GM23338 (cell line): ENCODE results near the gene PTPRB. TPM values are rescaled to one million over a fixed set of nuclear protein-coding genes. Genes with fewer than 3 reads are reported as not detected.

Experiments used
- ATAC-seq: fragments of 200-7000 bp; cut with Tn5 transposase; 3 replicates; pipeline ENCODE4 v1.9.1; 2020
- DNase-seq: peaks from one replicate; pipeline ENCODE4 v3.0.0-alpha.2; 2015; ENCODE audit warnings: low spot score
- H2AFZ ChIP-seq: fragments of 200-600 bp; sonication (generic); 2 replicates; pipeline ENCODE4 v1.8.0; 2016; ENCODE audit warnings: antibody characterized with exemption, mild to moderate bottlenecking, moderate library complexity
- H3F3A ChIP-seq: fragments of 200-600 bp; sonication (generic); replicated peaks from 2 replicates; pipeline ENCODE4 v1.8.0; 2017; ENCODE audit warnings: antibody characterized with exemption, mixed run types, low read depth
- H3K27ac ChIP-seq: fragments of 200-600 bp; sonication (generic); 2 replicates; pipeline ENCODE4 v1.6.1; 2016; ENCODE audit warnings: low read depth
- H3K27me3 ChIP-seq: fragments of 200-600 bp; sonication (generic); 2 replicates; pipeline ENCODE4 v1.8.0; 2016; ENCODE audit warnings: mild to moderate bottlenecking, mixed run types, moderate library complexity; ENCODE audit not compliant: insufficient read depth
- H3K36me3 ChIP-seq: fragments of 200-600 bp; sonication (generic); 2 replicates; pipeline ENCODE4 v1.8.0; 2016; ENCODE audit warnings: mild to moderate bottlenecking; ENCODE audit not compliant: insufficient read depth
- H3K4me1 ChIP-seq: fragments of 200-600 bp; sonication (generic); 2 replicates; pipeline ENCODE4 v1.8.0; 2016; ENCODE audit warnings: mild to moderate bottlenecking, moderate library complexity; ENCODE audit not compliant: insufficient read depth
- H3K4me2 ChIP-seq: fragments of 200-600 bp; sonication (generic); 2 replicates; pipeline ENCODE4 v1.7.1; 2017; ENCODE audit warnings: mixed run types
- H3K4me3 ChIP-seq: fragments of 200-600 bp; sonication (generic); 2 replicates; pipeline ENCODE4 v1.6.1; 2016; ENCODE audit warnings: mixed run types
- H3K79me2 ChIP-seq: fragments of 200-600 bp; sonication (generic); replicated peaks from 2 replicates; pipeline ENCODE4 v1.8.0; 2017; ENCODE audit warnings: mild to moderate bottlenecking; ENCODE audit not compliant: insufficient read depth
- H3K9me2 ChIP-seq: fragments of 200-600 bp; sonication (generic); 2 replicates; pipeline ENCODE4 v1.8.0; 2017; ENCODE audit not compliant: insufficient read depth
- H4K20me1 ChIP-seq: fragments of 200-600 bp; sonication (generic); replicated peaks from 2 replicates; pipeline ENCODE4 v1.8.0; 2017; ENCODE audit warnings: mild to moderate bottlenecking; ENCODE audit not compliant: insufficient read depth
- H3K27ac Mint-ChIP-seq: 2 replicates; pipeline ENCODE4 v1.8.0; 2020; ENCODE audit warnings: inconsistent platforms, mild to moderate bottlenecking, moderate library complexity, mixed read lengths
- H3K27me3 Mint-ChIP-seq: 3 replicates; pipeline ENCODE4 v1.8.0; 2022; ENCODE audit warnings: low read depth, mild to moderate bottlenecking, moderate library complexity, mixed read lengths, inconsistent platforms; ENCODE audit not compliant: insufficient read depth, poor library complexity
- H3K36me3 Mint-ChIP-seq: 3 replicates; pipeline ENCODE4 v1.8.0; 2021; ENCODE audit warnings: low read depth, mild to moderate bottlenecking, inconsistent platforms, moderate library complexity, mixed read lengths
- H3K4me1 Mint-ChIP-seq: 3 replicates; pipeline ENCODE4 v1.8.0; 2020; ENCODE audit warnings: mild to moderate bottlenecking, inconsistent platforms, mixed read lengths
- H3K4me3 Mint-ChIP-seq: 3 replicates; pipeline ENCODE4 v1.8.0; 2021; ENCODE audit warnings: moderate library complexity, mild to moderate bottlenecking, inconsistent platforms, mixed read lengths
- H3K9me3 Mint-ChIP-seq: 3 replicates; pipeline ENCODE4 v1.8.0; 2020; ENCODE audit warnings: moderate library complexity, mild to moderate bottlenecking, inconsistent platforms, mixed read lengths
- CREB1 ChIP-seq: fragments of 250-450 bp; sonication (Bioruptor Pico); IDR thresholded peaks from 2 replicates; pipeline ENCODE4 v1.5.0; 2020; ENCODE audit warnings: low read depth, mild to moderate bottlenecking, moderate library complexity
- EZH2 ChIP-seq: fragments of 200-600 bp; sonication (generic); IDR thresholded peaks from one replicate; pipeline ENCODE4 v1.8.0; 2017; ENCODE audit warnings: antibody characterized with exemption, mild to moderate bottlenecking, low read depth; ENCODE audit not compliant: unreplicated experiment
- EZH2phosphoT487 ChIP-seq: fragments of 200-600 bp; sonication (generic); IDR thresholded peaks from one replicate; pipeline ENCODE4 v1.8.1; 2018; ENCODE audit warnings: antibody characterized with exemption; ENCODE audit not compliant: unreplicated experiment
- JUNB ChIP-seq: IDR thresholded peaks from one replicate; pipeline ENCODE4 v1.6.1; 2016; ENCODE audit warnings: antibody characterized with exemption; ENCODE audit not compliant: unreplicated experiment
- NANOG ChIP-seq: IDR thresholded peaks from 2 replicates; pipeline ENCODE4 v1.6.1; 2016; ENCODE audit warnings: antibody characterized with exemption, borderline replicate concordance
- POLR2AphosphoS5 ChIP-seq: IDR thresholded peaks from 2 replicates; pipeline ENCODE4 v1.6.1; 2016; ENCODE audit warnings: antibody characterized with exemption, low read depth
- STAT1 ChIP-seq: IDR thresholded peaks from one replicate; pipeline ENCODE4 v1.6.1; 2016; ENCODE audit warnings: antibody characterized with exemption; ENCODE audit not compliant: unreplicated experiment
- ZNF114 ChIP-seq: fragments of 250-450 bp; sonication (Bioruptor Pico); IDR thresholded peaks from 2 replicates; pipeline ENCODE4 v1.5.0; 2020; ENCODE audit warnings: mild to moderate bottlenecking, moderate library complexity
- ZNF331 ChIP-seq: fragments of 250-450 bp; sonication (Bioruptor Pico); IDR thresholded peaks from 2 replicates; pipeline ENCODE4 v1.5.0; 2020; ENCODE audit warnings: low read depth, mild to moderate bottlenecking, moderate library complexity
- polyA plus RNA-seq: library from polyadenylated mRNA; unstranded; fragments of >200 nt; fragmentation: Nextera tagmentation; extraction: Ambion mirVana; gene quantifications from 2 replicates; pipeline ENCODE4 v1.2.1, GENCODE V29; 2016
- total RNA-seq: library from RNA; depleted of rRNA; stranded (reverse); fragments of >200 nt; shearing (Covaris generic); gene quantifications from 2 replicates; pipeline ENCODE4 v1.2.3, GENCODE V29; 2014
- TF ChIP-seq, protein P1 (sequence below): fragments of 250-450 bp; sonication (Bioruptor Pico); IDR thresholded peaks from 2 replicates; pipeline ENCODE4 v1.5.0; 2020; ENCODE audit warnings: mild to moderate bottlenecking, moderate library complexity
- TF ChIP-seq, protein P2 (sequence below): IDR thresholded peaks from one replicate; pipeline ENCODE4 v1.6.1; 2018; ENCODE audit warnings: antibody characterized with exemption; ENCODE audit not compliant: unreplicated experiment
- TF ChIP-seq, protein P3 (sequence below), 2 experiments: fragments of 200-600 bp in 1 of 2; sonication (generic) in 1 of 2; conservative IDR thresholded peaks; 2 replicates each; pipeline versions ENCODE4 v1.5.1 to v1.6.1; 2016 to 2017; ENCODE audit warnings: antibody characterized with exemption in 2 of 2, low read depth in 2 of 2, mild to moderate bottlenecking in 2 of 2, moderate library complexity in 1 of 2

Gene PTPRB
- total and polyA plus RNA-seq, 2 experiments from 2014 or later: 0.13 to 1.7 TPM

DNA sequence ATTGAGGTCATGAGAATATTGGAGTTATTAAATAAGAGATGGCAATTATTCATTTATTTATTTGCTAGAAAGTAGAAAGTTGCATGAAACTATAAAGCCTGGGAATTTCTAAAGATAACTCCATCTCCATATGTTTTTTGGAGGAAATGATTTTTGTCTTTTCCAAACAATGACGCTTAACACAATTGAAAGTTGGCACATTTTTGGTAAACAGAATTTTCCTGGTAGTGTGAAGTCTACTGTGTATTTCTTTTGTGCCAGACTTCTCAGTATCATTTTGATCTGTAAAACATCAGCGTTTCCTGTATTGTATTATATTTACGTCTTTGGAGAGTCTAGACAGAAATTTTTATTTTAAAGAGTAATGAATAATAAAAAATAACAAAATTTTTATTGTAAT, 33.7 kb upstream of the PTPRB start (continued):
- TF ChIP-seq STAT1 (no peak), NANOG (no peak)

DNA sequence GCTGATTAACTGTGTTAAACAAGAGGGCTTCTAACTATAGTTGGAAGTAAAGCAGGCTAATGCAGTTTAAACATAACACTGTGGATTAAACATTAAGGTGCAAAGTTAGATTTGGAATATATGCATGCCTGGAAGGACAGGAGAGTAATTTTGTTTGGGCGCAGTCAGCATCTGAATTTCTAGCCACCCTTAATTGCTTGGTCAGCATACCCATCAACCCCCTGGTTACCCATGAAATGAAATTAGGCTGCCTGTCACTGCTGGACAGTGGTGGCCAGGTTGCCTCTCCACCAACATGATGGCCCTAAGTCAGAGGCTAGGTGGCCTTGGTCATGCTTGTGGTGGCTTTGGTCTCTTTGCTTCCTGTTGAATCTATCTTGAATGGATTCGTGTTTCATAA, 30.0 kb upstream of the PTPRB start:
- H3K27ac Mint-ChIP-seq: no peak overlapping the region
- no peak overlapping the region for H3K4me3 ChIP-seq
- no peaks in the 10 kb centered on the region for H3F3A ChIP-seq
- no peaks in the 10 kb centered on the region for H3K27me3 Mint-ChIP-seq
- no peaks in the 10 kb centered on the region for H4K20me1 ChIP-seq
- no peaks in the 10 kb centered on the region for H3K36me3 ChIP-seq
- H3K4me2 ChIP-seq: no peak overlapping the region
- H3K27ac ChIP-seq: no peak overlapping the region
- no peaks in the 10 kb centered on the region for H3K27me3 ChIP-seq
- no peaks in the 10 kb centered on the region for H3K36me3 Mint-ChIP-seq
- TF ChIP-seq, protein P1, sequence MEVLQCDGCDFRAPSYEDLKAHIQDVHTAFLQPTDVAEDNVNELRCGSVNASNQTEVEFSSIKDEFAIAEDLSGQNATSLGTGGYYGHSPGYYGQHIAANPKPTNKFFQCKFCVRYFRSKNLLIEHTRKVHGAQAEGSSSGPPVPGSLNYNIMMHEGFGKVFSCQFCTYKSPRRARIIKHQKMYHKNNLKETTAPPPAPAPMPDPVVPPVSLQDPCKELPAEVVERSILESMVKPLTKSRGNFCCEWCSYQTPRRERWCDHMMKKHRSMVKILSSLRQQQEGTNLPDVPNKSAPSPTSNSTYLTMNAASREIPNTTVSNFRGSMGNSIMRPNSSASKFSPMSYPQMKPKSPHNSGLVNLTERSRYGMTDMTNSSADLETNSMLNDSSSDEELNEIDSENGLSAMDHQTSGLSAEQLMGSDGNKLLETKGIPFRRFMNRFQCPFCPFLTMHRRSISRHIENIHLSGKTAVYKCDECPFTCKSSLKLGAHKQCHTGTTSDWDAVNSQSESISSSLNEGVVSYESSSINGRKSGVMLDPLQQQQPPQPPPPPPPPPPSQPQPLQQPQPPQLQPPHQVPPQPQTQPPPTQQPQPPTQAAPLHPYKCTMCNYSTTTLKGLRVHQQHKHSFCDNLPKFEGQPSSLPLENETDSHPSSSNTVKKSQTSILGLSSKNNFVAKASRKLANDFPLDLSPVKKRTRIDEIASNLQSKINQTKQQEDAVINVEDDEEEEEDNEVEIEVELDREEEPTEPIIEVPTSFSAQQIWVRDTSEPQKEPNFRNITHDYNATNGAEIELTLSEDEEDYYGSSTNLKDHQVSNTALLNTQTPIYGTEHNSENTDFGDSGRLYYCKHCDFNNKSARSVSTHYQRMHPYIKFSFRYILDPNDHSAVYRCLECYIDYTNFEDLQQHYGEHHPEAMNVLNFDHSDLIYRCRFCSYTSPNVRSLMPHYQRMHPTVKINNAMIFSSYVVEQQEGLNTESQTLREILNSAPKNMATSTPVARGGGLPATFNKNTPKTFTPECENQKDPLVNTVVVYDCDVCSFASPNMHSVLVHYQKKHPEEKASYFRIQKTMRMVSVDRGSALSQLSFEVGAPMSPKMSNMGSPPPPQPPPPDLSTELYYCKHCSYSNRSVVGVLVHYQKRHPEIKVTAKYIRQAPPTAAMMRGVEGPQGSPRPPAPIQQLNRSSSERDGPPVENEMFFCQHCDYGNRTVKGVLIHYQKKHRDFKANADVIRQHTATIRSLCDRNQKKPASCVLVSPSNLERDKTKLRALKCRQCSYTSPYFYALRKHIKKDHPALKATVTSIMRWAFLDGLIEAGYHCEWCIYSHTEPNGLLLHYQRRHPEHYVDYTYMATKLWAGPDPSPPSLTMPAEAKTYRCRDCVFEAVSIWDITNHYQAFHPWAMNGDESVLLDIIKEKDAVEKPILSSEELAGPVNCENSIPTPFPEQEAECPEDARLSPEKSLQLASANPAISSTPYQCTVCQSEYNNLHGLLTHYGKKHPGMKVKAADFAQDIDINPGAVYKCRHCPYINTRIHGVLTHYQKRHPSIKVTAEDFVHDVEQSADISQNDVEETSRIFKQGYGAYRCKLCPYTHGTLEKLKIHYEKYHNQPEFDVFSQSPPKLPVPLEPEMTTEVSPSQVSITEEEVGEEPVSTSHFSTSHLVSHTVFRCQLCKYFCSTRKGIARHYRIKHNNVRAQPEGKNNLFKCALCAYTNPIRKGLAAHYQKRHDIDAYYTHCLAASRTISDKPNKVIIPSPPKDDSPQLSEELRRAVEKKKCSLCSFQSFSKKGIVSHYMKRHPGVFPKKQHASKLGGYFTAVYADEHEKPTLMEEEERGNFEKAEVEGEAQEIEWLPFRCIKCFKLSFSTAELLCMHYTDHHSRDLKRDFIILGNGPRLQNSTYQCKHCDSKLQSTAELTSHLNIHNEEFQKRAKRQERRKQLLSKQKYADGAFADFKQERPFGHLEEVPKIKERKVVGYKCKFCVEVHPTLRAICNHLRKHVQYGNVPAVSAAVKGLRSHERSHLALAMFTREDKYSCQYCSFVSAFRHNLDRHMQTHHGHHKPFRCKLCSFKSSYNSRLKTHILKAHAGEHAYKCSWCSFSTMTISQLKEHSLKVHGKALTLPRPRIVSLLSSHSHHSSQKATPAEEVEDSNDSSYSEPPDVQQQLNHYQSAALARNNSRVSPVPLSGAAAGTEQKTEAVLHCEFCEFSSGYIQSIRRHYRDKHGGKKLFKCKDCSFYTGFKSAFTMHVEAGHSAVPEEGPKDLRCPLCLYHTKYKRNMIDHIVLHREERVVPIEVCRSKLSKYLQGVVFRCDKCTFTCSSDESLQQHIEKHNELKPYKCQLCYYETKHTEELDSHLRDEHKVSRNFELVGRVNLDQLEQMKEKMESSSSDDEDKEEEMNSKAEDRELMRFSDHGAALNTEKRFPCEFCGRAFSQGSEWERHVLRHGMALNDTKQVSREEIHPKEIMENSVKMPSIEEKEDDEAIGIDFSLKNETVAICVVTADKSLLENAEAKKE (CRISPR knock-in tag): no peak
- TF ChIP-seq ZNF114 (no peak), ZNF331 (CRISPR knock-in tag) (no peak), CREB1 (no peak), JUNB (no peak), POLR2AphosphoS5 (no peak), EZH2 (no peak), NANOG (no peak), EZH2phosphoT487 (no peak)
- TF ChIP-seq, protein P2, sequence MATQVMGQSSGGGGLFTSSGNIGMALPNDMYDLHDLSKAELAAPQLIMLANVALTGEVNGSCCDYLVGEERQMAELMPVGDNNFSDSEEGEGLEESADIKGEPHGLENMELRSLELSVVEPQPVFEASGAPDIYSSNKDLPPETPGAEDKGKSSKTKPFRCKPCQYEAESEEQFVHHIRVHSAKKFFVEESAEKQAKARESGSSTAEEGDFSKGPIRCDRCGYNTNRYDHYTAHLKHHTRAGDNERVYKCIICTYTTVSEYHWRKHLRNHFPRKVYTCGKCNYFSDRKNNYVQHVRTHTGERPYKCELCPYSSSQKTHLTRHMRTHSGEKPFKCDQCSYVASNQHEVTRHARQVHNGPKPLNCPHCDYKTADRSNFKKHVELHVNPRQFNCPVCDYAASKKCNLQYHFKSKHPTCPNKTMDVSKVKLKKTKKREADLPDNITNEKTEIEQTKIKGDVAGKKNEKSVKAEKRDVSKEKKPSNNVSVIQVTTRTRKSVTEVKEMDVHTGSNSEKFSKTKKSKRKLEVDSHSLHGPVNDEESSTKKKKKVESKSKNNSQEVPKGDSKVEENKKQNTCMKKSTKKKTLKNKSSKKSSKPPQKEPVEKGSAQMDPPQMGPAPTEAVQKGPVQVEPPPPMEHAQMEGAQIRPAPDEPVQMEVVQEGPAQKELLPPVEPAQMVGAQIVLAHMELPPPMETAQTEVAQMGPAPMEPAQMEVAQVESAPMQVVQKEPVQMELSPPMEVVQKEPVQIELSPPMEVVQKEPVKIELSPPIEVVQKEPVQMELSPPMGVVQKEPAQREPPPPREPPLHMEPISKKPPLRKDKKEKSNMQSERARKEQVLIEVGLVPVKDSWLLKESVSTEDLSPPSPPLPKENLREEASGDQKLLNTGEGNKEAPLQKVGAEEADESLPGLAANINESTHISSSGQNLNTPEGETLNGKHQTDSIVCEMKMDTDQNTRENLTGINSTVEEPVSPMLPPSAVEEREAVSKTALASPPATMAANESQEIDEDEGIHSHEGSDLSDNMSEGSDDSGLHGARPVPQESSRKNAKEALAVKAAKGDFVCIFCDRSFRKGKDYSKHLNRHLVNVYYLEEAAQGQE: no peak
- TF ChIP-seq, protein P3, sequence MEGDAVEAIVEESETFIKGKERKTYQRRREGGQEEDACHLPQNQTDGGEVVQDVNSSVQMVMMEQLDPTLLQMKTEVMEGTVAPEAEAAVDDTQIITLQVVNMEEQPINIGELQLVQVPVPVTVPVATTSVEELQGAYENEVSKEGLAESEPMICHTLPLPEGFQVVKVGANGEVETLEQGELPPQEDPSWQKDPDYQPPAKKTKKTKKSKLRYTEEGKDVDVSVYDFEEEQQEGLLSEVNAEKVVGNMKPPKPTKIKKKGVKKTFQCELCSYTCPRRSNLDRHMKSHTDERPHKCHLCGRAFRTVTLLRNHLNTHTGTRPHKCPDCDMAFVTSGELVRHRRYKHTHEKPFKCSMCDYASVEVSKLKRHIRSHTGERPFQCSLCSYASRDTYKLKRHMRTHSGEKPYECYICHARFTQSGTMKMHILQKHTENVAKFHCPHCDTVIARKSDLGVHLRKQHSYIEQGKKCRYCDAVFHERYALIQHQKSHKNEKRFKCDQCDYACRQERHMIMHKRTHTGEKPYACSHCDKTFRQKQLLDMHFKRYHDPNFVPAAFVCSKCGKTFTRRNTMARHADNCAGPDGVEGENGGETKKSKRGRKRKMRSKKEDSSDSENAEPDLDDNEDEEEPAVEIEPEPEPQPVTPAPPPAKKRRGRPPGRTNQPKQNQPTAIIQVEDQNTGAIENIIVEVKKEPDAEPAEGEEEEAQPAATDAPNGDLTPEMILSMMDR (conservative IDR thresholded peaks at IDR 0.05; ENCODE audit: low read depth in 2 of 2): no peak
- H2AFZ ChIP-seq: no peak overlapping the region
- H3K9me3 Mint-ChIP-seq: no peaks in the 10 kb centered on the region
- no peak overlapping the region for H3K4me3 Mint-ChIP-seq
- peaks cover 10% of the 10 kb centered on the region for H3K9me2 ChIP-seq
- peaks cover 29% of the 10 kb centered on the region for H3K4me1 ChIP-seq
- H3K4me1 Mint-ChIP-seq: peaks cover 21% of the 10 kb centered on the region
- DNase-seq (no peak), ATAC-seq (no peak)
- no peaks in the 10 kb centered on the region for H3K79me2 ChIP-seq
